GM06990 (cell line): ENCODE data around the gene ITGA6.

Experiments used
- DNase-seq: peaks from one replicate; pipeline ENCODE4 v3.0.0-alpha.2; 2011; ENCODE audit not compliant: insufficient read length; ENCODE audit errors: extremely low read depth
- H3K27me3 ChIP-seq: replicated peaks from 2 replicates; pipeline ENCODE4 v1.6.0; 2011; ENCODE audit warnings: low read length; ENCODE audit not compliant: control insufficient read depth, insufficient read depth
- H3K36me3 ChIP-seq: 2 replicates; pipeline ENCODE4 v1.5.1; 2011; ENCODE audit warnings: low read length; ENCODE audit not compliant: control insufficient read depth, insufficient read depth
- H3K4me3 ChIP-seq: replicated peaks from 2 replicates; pipeline ENCODE4 v1.5.1; 2011; ENCODE audit warnings: low read depth, mild to moderate bottlenecking, control low read depth, low read length
- TF ChIP-seq, protein P1 (sequence below): IDR thresholded peaks from 2 replicates; pipeline ENCODE4 v1.5.1; 2011; ENCODE audit warnings: low read length, control low read depth, mild to moderate bottlenecking, inconsistent platforms; ENCODE audit not compliant: insufficient read depth, poor library complexity, severe bottlenecking

The ITGA6 gene

GRCh38 chr2:172408143-172408766 lies 19.1 kb upstream of the ITGA6 start:
- no peaks in the 10 kb centered on the region; the same call in none of the 2 replicates for H3K27me3 ChIP-seq
- H3K4me3 ChIP-seq = no peak overlapping the region
- DNase-seq = no peak
- TF ChIP-seq, protein P1, sequence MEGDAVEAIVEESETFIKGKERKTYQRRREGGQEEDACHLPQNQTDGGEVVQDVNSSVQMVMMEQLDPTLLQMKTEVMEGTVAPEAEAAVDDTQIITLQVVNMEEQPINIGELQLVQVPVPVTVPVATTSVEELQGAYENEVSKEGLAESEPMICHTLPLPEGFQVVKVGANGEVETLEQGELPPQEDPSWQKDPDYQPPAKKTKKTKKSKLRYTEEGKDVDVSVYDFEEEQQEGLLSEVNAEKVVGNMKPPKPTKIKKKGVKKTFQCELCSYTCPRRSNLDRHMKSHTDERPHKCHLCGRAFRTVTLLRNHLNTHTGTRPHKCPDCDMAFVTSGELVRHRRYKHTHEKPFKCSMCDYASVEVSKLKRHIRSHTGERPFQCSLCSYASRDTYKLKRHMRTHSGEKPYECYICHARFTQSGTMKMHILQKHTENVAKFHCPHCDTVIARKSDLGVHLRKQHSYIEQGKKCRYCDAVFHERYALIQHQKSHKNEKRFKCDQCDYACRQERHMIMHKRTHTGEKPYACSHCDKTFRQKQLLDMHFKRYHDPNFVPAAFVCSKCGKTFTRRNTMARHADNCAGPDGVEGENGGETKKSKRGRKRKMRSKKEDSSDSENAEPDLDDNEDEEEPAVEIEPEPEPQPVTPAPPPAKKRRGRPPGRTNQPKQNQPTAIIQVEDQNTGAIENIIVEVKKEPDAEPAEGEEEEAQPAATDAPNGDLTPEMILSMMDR = no peak
- H3K36me3 ChIP-seq = no peaks in the 10 kb centered on the region

- TF ChIP-seq, protein P1 = no peak
- Histone ChIP-seq H3K27me3 (no peaks in the 10 kb centered on the region; the same call in 1 of the 2 replicates), H3K36me3 (no peaks in the 10 kb centered on the region), H3K4me3 (no peak overlapping the region)
- DNase-seq = no peak
These were observed 18.3 kb upstream of the ITGA6 start for GRCh38 chr2:172409042-172409441.

GRCh38 chr2:172412984-172413492 lies 14.3 kb upstream of the ITGA6 start:
- Histone ChIP-seq H3K4me3 (no peak overlapping the region), H3K36me3 (no peaks in the 10 kb centered on the region), H3K27me3 (no peaks in the 10 kb centered on the region; the same call in 1 of the 2 replicates)
- no peak for DNase-seq
- TF ChIP-seq, protein P1 = no peak

DNA sequence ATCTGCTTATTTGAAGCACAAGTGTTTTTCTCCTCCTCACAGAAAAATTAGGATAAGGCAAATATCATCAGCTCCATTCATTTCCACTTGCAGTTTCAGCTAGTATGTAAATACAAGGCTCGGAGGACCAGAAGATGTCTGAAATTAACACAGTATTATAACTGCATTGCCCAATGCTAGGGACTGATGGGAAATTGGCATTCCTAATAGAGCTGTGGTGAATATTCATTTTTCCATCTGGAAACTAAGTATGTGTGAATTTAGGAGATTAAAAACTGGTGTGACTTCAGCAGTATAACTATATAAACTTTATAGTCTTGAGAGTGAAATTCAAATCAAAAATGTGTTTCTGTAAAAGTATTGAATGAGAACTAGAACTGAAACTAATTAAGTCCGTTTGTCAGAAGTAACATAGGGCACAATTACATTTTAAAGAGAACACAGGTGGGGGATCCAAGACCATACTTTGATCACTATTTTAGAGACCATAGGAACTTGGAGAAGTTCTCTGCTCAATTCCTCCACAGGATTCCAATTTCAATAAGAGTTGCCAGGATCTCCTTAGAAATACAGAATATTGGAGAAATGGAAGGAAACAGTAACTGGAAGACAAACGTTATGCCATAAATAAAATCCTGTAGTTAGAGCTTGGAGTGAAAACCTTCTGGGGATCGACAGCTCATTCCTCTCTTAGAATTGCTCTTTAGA lies 12.1 kb upstream of the ITGA6 start:
- H3K36me3 ChIP-seq = no peaks in the 10 kb centered on the region
- H3K4me3 ChIP-seq = no peak overlapping the region
- no peaks in the 10 kb centered on the region; the same call in 1 of the 2 replicates for H3K27me3 ChIP-seq
- no peak for DNase-seq
- TF ChIP-seq, protein P1 = no peak

GRCh38 chr2:172415865-172416183 lies 11.6 kb upstream of the ITGA6 start:
- Histone ChIP-seq H3K4me3 (no peak overlapping the region), H3K27me3 (no peaks in the 10 kb centered on the region; the same call in 1 of the 2 replicates), H3K36me3 (no peaks in the 10 kb centered on the region)
- TF ChIP-seq, protein P1 = no peak
- no peak for DNase-seq
